Hepatocyte (in vitro differentiated cells): ENCODE measurements around the gene ZNHIT6. TPM values are rescaled to one million over a fixed set of nuclear protein-coding genes. Genes with fewer than 3 reads are reported as not detected.

Experiments
- DNase-seq: peaks from one replicate; pipeline ENCODE4 v3.0.0-alpha.2; 2016; ENCODE audit warnings: low spot score
- H2AFZ ChIP-seq: fragments of 200-600 bp; sonication (generic); 2 replicates; pipeline ENCODE4 v1.6.0; 2016; ENCODE audit warnings: antibody characterized with exemption, mild to moderate bottlenecking
- H3K27ac ChIP-seq: fragments of 200-600 bp; sonication (generic); 2 replicates; pipeline ENCODE4 v1.5.1; 2016; ENCODE audit warnings: mild to moderate bottlenecking
- H3K27me3 ChIP-seq: fragments of 200-600 bp; sonication (generic); 2 replicates; pipeline ENCODE4 v1.6.1; 2016
- H3K36me3 ChIP-seq: fragments of 200-600 bp; sonication (generic); replicated peaks from 2 replicates; pipeline ENCODE4 v1.5.1; 2016; ENCODE audit warnings: low read depth; ENCODE audit not compliant: insufficient read depth
- H3K4me1 ChIP-seq: fragments of 200-600 bp; sonication (generic); 2 replicates; pipeline ENCODE4 v1.5.1; 2016; ENCODE audit warnings: mild to moderate bottlenecking, moderate library complexity; ENCODE audit not compliant: insufficient read depth
- H3K4me2 ChIP-seq: fragments of 200-600 bp; sonication (generic); 2 replicates; pipeline ENCODE4 v1.6.0; 2016
- H3K4me3 ChIP-seq: fragments of 200-600 bp; sonication (generic); 2 replicates; pipeline ENCODE4 v1.5.1; 2016; ENCODE audit warnings: mild to moderate bottlenecking
- H3K79me2 ChIP-seq: fragments of 200-600 bp; sonication (generic); 2 replicates; pipeline ENCODE4 v1.6.0; 2017; ENCODE audit warnings: mild to moderate bottlenecking
- H3K9me2 ChIP-seq: fragments of 200-600 bp; sonication (generic); replicated peaks from 2 replicates; pipeline ENCODE4 v1.6.0; 2017; ENCODE audit warnings: mild to moderate bottlenecking; ENCODE audit not compliant: insufficient read depth
- H3K9me3 ChIP-seq: fragments of 200-600 bp; sonication (generic); 2 replicates; pipeline ENCODE4 v1.5.1; 2016; ENCODE audit warnings: low read depth, mild to moderate bottlenecking
- H4K20me1 ChIP-seq: fragments of 200-600 bp; sonication (generic); 2 replicates; pipeline ENCODE4 v1.6.0; 2016; ENCODE audit warnings: mild to moderate bottlenecking; ENCODE audit not compliant: insufficient read depth, poor library complexity, severe bottlenecking
- CTCF ChIP-seq: fragments of 200-600 bp; sonication (generic); IDR thresholded peaks from 2 replicates; pipeline ENCODE4 v1.5.1; 2016; ENCODE audit warnings: antibody characterized with exemption, mild to moderate bottlenecking; ENCODE audit not compliant: poor library complexity
- EZH2 ChIP-seq: fragments of 200-600 bp; sonication (generic); IDR thresholded peaks from 2 replicates; pipeline ENCODE4 v1.6.1; 2016; ENCODE audit warnings: antibody characterized with exemption, mild to moderate bottlenecking, borderline replicate concordance
- EZH2phosphoT487 ChIP-seq: fragments of 200-600 bp; sonication (generic); IDR thresholded peaks from one replicate; pipeline ENCODE4 v1.6.1; 2018; ENCODE audit warnings: antibody characterized with exemption, mild to moderate bottlenecking, low read depth, moderate library complexity; ENCODE audit not compliant: unreplicated experiment, severe bottlenecking
- WGBS: methylation state at CpG from one replicate; pipeline ENCODE4 v1.1.6; 2016; ENCODE audit warnings: low lambda C conversion rate; ENCODE audit errors: missing lambda C conversion rate; 5-methylcytosine and 5-hydroxymethylcytosine counted together
- polyA plus RNA-seq: library from polyadenylated mRNA; unstranded; fragments of >200 nt; fragmentation: Nextera tagmentation; extraction: Ambion mirVana; gene quantifications from 2 replicates; pipeline ENCODE4 v1.2.1, GENCODE V29; 2016
- total RNA-seq: library from RNA; depleted of rRNA; stranded (reverse); fragments of >200 nt; gene quantifications from 2 replicates; pipeline ENCODE4 v1.2.3, GENCODE V29; 2014

Gene ZNHIT6
- total and polyA plus RNA-seq, 2 experiments from 2014 or later = 13.5 to 14.2 TPM

GRCh38 chr1:85708829-85709227 lies 595 bp upstream of the ZNHIT6 start:
- H4K20me1 ChIP-seq = no peaks in the 10 kb centered on the region
- H3K4me2 ChIP-seq = peak overlapping the region; percentile 72
- H3K4me1 ChIP-seq = peaks cover 12% of the 10 kb centered on the region
- peak overlapping the region; percentile 88 for H2AFZ ChIP-seq
- no peaks in the 10 kb centered on the region for H3K36me3 ChIP-seq
- H3K9me3 ChIP-seq = no peaks in the 10 kb centered on the region
- peak overlapping the region; percentile 27 for H3K4me3 ChIP-seq
- TF ChIP-seq EZH2 = no peak
- TF ChIP-seq CTCF = no peak
- no peak for TF ChIP-seq EZH2phosphoT487
- no peaks in the 10 kb centered on the region for H3K9me2 ChIP-seq
- H3K27ac ChIP-seq = peak overlapping the region; percentile 88
- WGBS = 79% methylated on average over 6 of the region's 6 CpGs
- no peaks in the 10 kb centered on the region for H3K27me3 ChIP-seq
- H3K79me2 ChIP-seq = peaks cover 36% of the 10 kb centered on the region
- peak; percentile 6 for DNase-seq

- Histone ChIP-seq H3K27me3 (no peaks in the 10 kb centered on the region), H4K20me1 (no peaks in the 10 kb centered on the region), H3K79me2 (peaks cover 48% of the 10 kb centered on the region), H3K9me3 (no peaks in the 10 kb centered on the region), H3K27ac (peak overlapping the region; percentile 88), H3K4me3 (peak overlapping the region; percentile 49), H3K4me1 (peaks cover 12% of the 10 kb centered on the region), H2AFZ (peak overlapping the region; percentile 73), H3K4me2 (peak overlapping the region; percentile 85), H3K36me3 (no peaks in the 10 kb centered on the region), H3K9me2 (no peaks in the 10 kb centered on the region)
- no peak for DNase-seq
- TF ChIP-seq EZH2 (no peak), EZH2phosphoT487 (no peak), CTCF (no peak)
- WGBS = 11% methylated on average over 13 of the region's 13 CpGs
Measured at GRCh38 chr1:85707267-85707989, 805 bp downstream of the ZNHIT6 start.

- no peaks in the 10 kb centered on the region for H3K27me3 ChIP-seq
- H2AFZ ChIP-seq = no peak overlapping the region
- no peaks in the 10 kb centered on the region for H3K9me2 ChIP-seq
- peaks cover 12% of the 10 kb centered on the region for H3K4me1 ChIP-seq
- H3K79me2 ChIP-seq = peaks cover 51% of the 10 kb centered on the region
- peak overlapping the region; percentile 85 for H3K4me2 ChIP-seq
- no peak for TF ChIP-seq CTCF
- no peak for TF ChIP-seq EZH2
- no peak for TF ChIP-seq EZH2phosphoT487
- no peak overlapping the region for H3K27ac ChIP-seq
- DNase-seq = no peak
- no peaks in the 10 kb centered on the region for H4K20me1 ChIP-seq
- no peaks in the 10 kb centered on the region for H3K36me3 ChIP-seq
- no peak overlapping the region for H3K4me3 ChIP-seq
- 98% methylated on average over 3 of the region's 3 CpGs for WGBS
- H3K9me3 ChIP-seq = no peaks in the 10 kb centered on the region
Measured at GRCh38 chr1:85705940-85706339, 2.3 kb downstream of the ZNHIT6 start.

GRCh38 chr1:85700422-85700821 lies 7.8 kb downstream of the ZNHIT6 start:
- 81% methylated on average over 4 of the region's 4 CpGs for whole genome bisulfite sequencing
- H3K9me2 ChIP-seq = no peaks in the 10 kb centered on the region
- no peak overlapping the region for H3K4me2 ChIP-seq
- no peaks in the 10 kb centered on the region for H3K36me3 ChIP-seq
- H3K27me3 ChIP-seq = no peaks in the 10 kb centered on the region
- H3K4me3 ChIP-seq = no peak overlapping the region
- H3K27ac ChIP-seq = no peak overlapping the region
- DNase-seq = no peak
- no peaks in the 10 kb centered on the region for H4K20me1 ChIP-seq
- peaks cover 35% of the 10 kb centered on the region for H3K79me2 ChIP-seq
- H3K9me3 ChIP-seq = no peaks in the 10 kb centered on the region
- TF ChIP-seq EZH2phosphoT487 = no peak
- no peak for TF ChIP-seq EZH2
- TF ChIP-seq CTCF = no peak
- H2AFZ ChIP-seq = no peak overlapping the region
- no peaks in the 10 kb centered on the region for H3K4me1 ChIP-seq
